ENCODE results near the gene AGO1. TPM values are rescaled to one million over a fixed set of nuclear protein-coding genes. Genes with fewer than 3 reads are reported as not detected.

The AGO1 gene
- total RNA-seq, 1 experiment from 2014 or later: 28.9 TPM

- Mint-ChIP-seq H3K9me3 (ENCODE audit: unreplicated experiment) (no peaks in the 10 kb centered on the region), H3K4me3 (ENCODE audit: unreplicated experiment) (peak overlapping the region; percentile 79), H3K27me3 (ENCODE audit: insufficient read depth, unreplicated experiment) (no peaks in the 10 kb centered on the region), H3K27ac (ENCODE audit: unreplicated experiment) (no peak overlapping the region), H3K4me1 (ENCODE audit: low read depth, unreplicated experiment) (peaks cover 30% of the 10 kb centered on the region), H3K36me3 (ENCODE audit: insufficient read depth, unreplicated experiment) (peaks cover 13% of the 10 kb centered on the region)
- intact Hi-C loops (cut with micrococcal nuclease; ENCODE audit: unreplicated experiment): no loop called here
- no peaks in the 10 kb centered on the region for H3K9me3 ChIP-seq
- peak; percentile 42 to 49 for DNase-seq
- ChIA-PET CTCF (interaction anchor here (0.6 kb wide), 2 partner anchors 28 to 47 kb away, joined by 3 to 6 read pairs; no protein-coding TSS in a partner anchor), POLR2A (no interaction called here)
- no peaks in the 10 kb centered on the region for H3K27me3 ChIP-seq (replicated peaks; ENCODE audit: control insufficient read depth, insufficient read depth, low read length)
- no TSS peak for BruUV-seq (replicated peaks)
- no peaks in the 10 kb centered on the region for H3K36me3 ChIP-seq (ENCODE audit: control insufficient read depth, insufficient read depth, low read length)
- H3K4me1 ChIP-seq: peaks cover 21% of the 10 kb centered on the region
- H3K4me3 ChIP-seq (ENCODE audit: low read depth, low read length): peak overlapping the region; percentile 64
- TF ChIP-seq, protein P1, sequence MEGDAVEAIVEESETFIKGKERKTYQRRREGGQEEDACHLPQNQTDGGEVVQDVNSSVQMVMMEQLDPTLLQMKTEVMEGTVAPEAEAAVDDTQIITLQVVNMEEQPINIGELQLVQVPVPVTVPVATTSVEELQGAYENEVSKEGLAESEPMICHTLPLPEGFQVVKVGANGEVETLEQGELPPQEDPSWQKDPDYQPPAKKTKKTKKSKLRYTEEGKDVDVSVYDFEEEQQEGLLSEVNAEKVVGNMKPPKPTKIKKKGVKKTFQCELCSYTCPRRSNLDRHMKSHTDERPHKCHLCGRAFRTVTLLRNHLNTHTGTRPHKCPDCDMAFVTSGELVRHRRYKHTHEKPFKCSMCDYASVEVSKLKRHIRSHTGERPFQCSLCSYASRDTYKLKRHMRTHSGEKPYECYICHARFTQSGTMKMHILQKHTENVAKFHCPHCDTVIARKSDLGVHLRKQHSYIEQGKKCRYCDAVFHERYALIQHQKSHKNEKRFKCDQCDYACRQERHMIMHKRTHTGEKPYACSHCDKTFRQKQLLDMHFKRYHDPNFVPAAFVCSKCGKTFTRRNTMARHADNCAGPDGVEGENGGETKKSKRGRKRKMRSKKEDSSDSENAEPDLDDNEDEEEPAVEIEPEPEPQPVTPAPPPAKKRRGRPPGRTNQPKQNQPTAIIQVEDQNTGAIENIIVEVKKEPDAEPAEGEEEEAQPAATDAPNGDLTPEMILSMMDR (IDR thresholded peaks at IDR 0.05; ENCODE audit: insufficient read depth in 1 of 2, low read depth in 1 of 2, low read length in 1 of 2, severe bottlenecking in 1 of 2, unreplicated experiment in 1 of 2): no peak
These were observed 659 bp downstream of the AGO1 start for GRCh38 chr1:35883635-35884101.

DNA sequence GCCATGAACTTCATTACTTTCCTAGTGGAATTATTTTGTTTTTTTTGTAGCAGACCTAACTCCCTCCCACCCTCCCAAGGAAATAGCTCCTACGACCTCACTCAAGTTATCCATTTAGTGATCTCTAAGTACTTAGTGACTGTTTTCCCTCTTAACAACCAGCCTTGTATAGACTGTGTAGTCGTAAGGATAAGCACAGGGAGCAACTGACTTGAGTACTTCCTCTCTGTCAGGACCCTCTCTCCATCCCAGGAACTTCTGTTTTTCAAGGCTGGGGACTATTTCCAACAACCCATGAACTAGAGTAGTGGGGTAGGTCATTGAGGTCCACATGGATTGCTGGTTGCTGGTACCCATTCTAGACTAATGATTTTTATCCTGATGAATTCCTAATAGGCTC is 1.9 kb downstream of the AGO1 start:
- no peak for DNase-seq
- no peaks in the 10 kb centered on the region for H3K27me3 Mint-ChIP-seq (ENCODE audit: insufficient read depth, unreplicated experiment)
- POLR2A ChIA-PET: no interaction called here
- H3K36me3 ChIP-seq (ENCODE audit: control insufficient read depth, insufficient read depth, low read length): no peaks in the 10 kb centered on the region
- no peaks in the 10 kb centered on the region for H3K27me3 ChIP-seq (replicated peaks; ENCODE audit: control insufficient read depth, insufficient read depth, low read length)
- H3K9me3 ChIP-seq: no peaks in the 10 kb centered on the region
- no TSS peak for BruUV-seq (replicated peaks)
- TF ChIP-seq, protein P1 (IDR thresholded peaks at IDR 0.05; ENCODE audit: insufficient read depth in 1 of 2, low read depth in 1 of 2, low read length in 1 of 2, severe bottlenecking in 1 of 2, unreplicated experiment in 1 of 2): no peak
- peaks cover 17% of the 10 kb centered on the region for H3K36me3 Mint-ChIP-seq (ENCODE audit: insufficient read depth, unreplicated experiment)
- H3K9me3 Mint-ChIP-seq (ENCODE audit: unreplicated experiment): no peaks in the 10 kb centered on the region
- H3K4me1 ChIP-seq: peaks cover 18% of the 10 kb centered on the region
- H3K4me3 Mint-ChIP-seq (ENCODE audit: unreplicated experiment): no peak overlapping the region
- CTCF ChIA-PET: no interaction called here
- intact Hi-C loops (cut with micrococcal nuclease; ENCODE audit: unreplicated experiment): no loop called here
- no peak overlapping the region for H3K4me3 ChIP-seq (ENCODE audit: low read depth, low read length)
- peaks cover 30% of the 10 kb centered on the region for H3K4me1 Mint-ChIP-seq (ENCODE audit: low read depth, unreplicated experiment)
- no peak overlapping the region for H3K27ac Mint-ChIP-seq (ENCODE audit: unreplicated experiment)

DNA sequence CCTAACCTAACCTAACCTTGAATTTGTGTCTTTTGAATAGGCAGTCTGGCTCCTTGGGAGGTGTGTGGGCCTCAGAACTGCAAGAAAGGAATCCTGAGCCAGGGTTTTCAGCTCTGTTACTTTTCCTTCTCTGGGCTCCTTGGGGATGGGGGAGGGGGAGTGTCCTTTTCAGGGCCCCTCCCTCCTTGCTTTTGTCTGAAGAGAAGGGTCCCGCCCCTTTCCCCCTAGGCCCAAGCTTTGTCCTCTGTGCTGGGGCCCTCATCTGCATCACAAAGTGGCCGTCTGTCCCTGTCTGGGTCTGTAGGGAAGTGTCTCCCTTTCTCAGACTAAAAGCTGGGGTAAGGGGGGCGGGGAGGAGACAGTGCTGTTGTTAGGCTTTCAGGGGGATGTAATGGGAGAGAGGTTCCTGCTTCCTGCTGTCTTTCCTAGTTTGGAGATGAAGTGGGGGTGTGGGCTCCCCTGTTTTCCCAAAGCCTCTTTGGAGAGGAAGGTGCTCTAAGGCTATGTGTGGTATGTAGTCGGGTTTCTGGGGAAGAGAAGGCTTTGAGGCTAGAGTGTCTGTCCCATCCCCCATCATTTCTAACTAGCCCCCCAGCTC is 3.1 kb downstream of the AGO1 start:
- no peak overlapping the region for H3K4me3 Mint-ChIP-seq (ENCODE audit: unreplicated experiment)
- no peaks in the 10 kb centered on the region for H3K27me3 Mint-ChIP-seq (ENCODE audit: insufficient read depth, unreplicated experiment)
- ChIA-PET CTCF (interaction anchor here (0.6 kb wide), 1 partner anchor 670 kb away, joined by 4 read pairs; no protein-coding TSS in a partner anchor), POLR2A (no interaction called here)
- no peaks in the 10 kb centered on the region for H3K9me3 Mint-ChIP-seq (ENCODE audit: unreplicated experiment)
- H3K4me1 ChIP-seq: peaks cover 14% of the 10 kb centered on the region
- no peaks in the 10 kb centered on the region for H3K9me3 ChIP-seq
- peak in 1 of 2 experiments; percentile 17 for DNase-seq
- no peak overlapping the region for H3K4me3 ChIP-seq (ENCODE audit: low read depth, low read length)
- H3K4me1 Mint-ChIP-seq (ENCODE audit: low read depth, unreplicated experiment): peaks cover 30% of the 10 kb centered on the region
- BruUV-seq (replicated peaks): no TSS peak
- H3K36me3 Mint-ChIP-seq (ENCODE audit: insufficient read depth, unreplicated experiment): peaks cover 17% of the 10 kb centered on the region
- H3K36me3 ChIP-seq (ENCODE audit: control insufficient read depth, insufficient read depth, low read length): no peaks in the 10 kb centered on the region
- intact Hi-C loops (cut with micrococcal nuclease; ENCODE audit: unreplicated experiment): no loop called here
- no peaks in the 10 kb centered on the region for H3K27me3 ChIP-seq (replicated peaks; ENCODE audit: control insufficient read depth, insufficient read depth, low read length)
- H3K27ac Mint-ChIP-seq (ENCODE audit: unreplicated experiment): no peak overlapping the region
- TF ChIP-seq, protein P1 (IDR thresholded peaks at IDR 0.05; ENCODE audit: insufficient read depth in 1 of 2, low read depth in 1 of 2, low read length in 1 of 2, severe bottlenecking in 1 of 2, unreplicated experiment in 1 of 2): no peak

Data from Caco-2 (cell line).